Natural killer cell treated with Interleukin-12 subunit alpha and Interleukin-12 subunit beta and Interleukin-15 and Interleukin-18, amount 100 ng/mL, for 72 hours (primary cell): Measurements from ENCODE around the gene IGF2R. TPM values are rescaled to one million over a fixed set of nuclear protein-coding genes. Genes with fewer than 3 reads are reported as not detected.

Experiments
- ATAC-seq, 2 donors: fragments of 150-1000 bp; cut with Tn5 transposase in 1 of 2; sonication (Bioruptor Pico), chemical (Tn5 transposase) in 1 of 2; 2 replicates each; pipeline ENCODE4 v1.10.0; 2021
- DNase-seq: peaks from one replicate; pipeline ENCODE4 v3.0.0; 2022; ENCODE audit warnings: low spot score
- H3K27ac Mint-ChIP-seq, 2 donors: 1 replicate in 1 of 2; 2 replicates in 1 of 2; pipeline ENCODE4 v1.8.0; 2022; ENCODE audit warnings: mixed read lengths in 2 of 2, mild to moderate bottlenecking in 1 of 2, moderate library complexity in 1 of 2
- H3K27me3 Mint-ChIP-seq, 2 donors: 1 replicate in 1 of 2; 2 replicates in 1 of 2; pipeline ENCODE4 v1.8.0; 2022; ENCODE audit warnings: mixed read lengths in 2 of 2
- H3K36me3 Mint-ChIP-seq: one replicate; pipeline ENCODE4 v1.8.0; 2022; ENCODE audit warnings: mixed read lengths
- H3K4me1 Mint-ChIP-seq, 2 donors: 1 replicate in 1 of 2; 2 replicates in 1 of 2; pipeline ENCODE4 v1.8.0; 2022; ENCODE audit warnings: low read depth in 2 of 2, mixed read lengths in 2 of 2, mild to moderate bottlenecking in 1 of 2
- H3K4me3 Mint-ChIP-seq: one replicate; pipeline ENCODE4 v1.8.0; 2022; ENCODE audit warnings: mixed read lengths
- H3K9me3 Mint-ChIP-seq: 2 replicates; pipeline ENCODE4 v1.8.0; 2022; ENCODE audit warnings: mixed read lengths
- total RNA-seq, 2 donors: library from RNA; stranded (reverse); gene quantifications; one replicate each; pipeline ENCODE4 v1.2.3, GENCODE V29; 2022

The IGF2R gene
- total RNA-seq, 2 donors from 2014 or later = 290 to 377 TPM

DNA sequence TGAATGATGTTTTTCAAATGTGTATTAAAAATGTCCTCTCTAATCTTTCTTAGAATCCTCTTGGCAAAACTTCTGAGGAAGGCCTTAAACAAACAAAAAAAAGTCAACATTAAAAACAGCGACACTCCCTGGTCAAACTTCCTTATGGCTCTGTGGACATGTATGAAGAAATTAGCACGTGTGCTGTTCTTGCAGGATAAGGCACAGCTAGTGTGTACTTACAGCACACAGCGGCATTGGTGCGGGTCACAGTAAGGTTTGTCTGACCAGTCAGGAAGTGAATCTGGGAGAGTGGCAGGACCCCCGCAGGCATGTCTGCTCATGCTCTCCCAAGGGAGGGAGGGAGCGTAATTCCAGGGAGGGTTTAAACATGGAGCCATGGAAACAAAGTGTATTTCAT is 191.6 kb downstream of the IGF2R start:
- no peak overlapping the region for H3K4me3 Mint-ChIP-seq
- no peaks in the 10 kb centered on the region for H3K4me1 Mint-ChIP-seq
- H3K27me3 Mint-ChIP-seq = peaks cover 0 to 6% of the 10 kb centered on the region in 2 donors
- H3K27ac Mint-ChIP-seq = no peak overlapping the region
- H3K36me3 Mint-ChIP-seq = peaks cover 16% of the 10 kb centered on the region
- ATAC-seq (no peak), DNase-seq (no peak)
- H3K9me3 Mint-ChIP-seq = no peaks in the 10 kb centered on the region

Other genes starting within 250 kb of the IGF2R start
- gene WTAP, start 241.6 kb upstream of the IGF2R start, total RNA-seq = 100 to 1,000 TPM in 1 of 2 donors, 10 to 100 TPM in 1; 98.4 to 106 TPM
- 10 to 100 TPM; 70.0 to 88.7 TPM for gene ACAT2, start 207.0 kb upstream of the IGF2R start, total RNA-seq
- 100 to 1,000 TPM; 360 to 498 TPM for gene TCP1, start 179.5 kb upstream of the IGF2R start, total RNA-seq
- gene MRPL18, start 178.6 kb upstream of the IGF2R start, total RNA-seq = 10 to 100 TPM; 65.8 to 82.4 TPM
- 1 to 10 TPM in 1 of 2 donors, under 1 TPM in 1; 0.24 to 1.1 TPM for gene PNLDC1, start 168.8 kb upstream of the IGF2R start, total RNA-seq
- gene MAS1, start 78.1 kb upstream of the IGF2R start, total RNA-seq = under 1 TPM in 1 of 2 donors, not detected in 1; 0.02 TPM
- 10 to 100 TPM in 1 of 2 donors, 1 to 10 TPM in 1; 5.8 to 11.0 TPM for gene SLC22A1, start 152.7 kb downstream of the IGF2R start, total RNA-seq